Natural killer cell (primary cell): ENCODE data around the gene HSD17B1. TPM values are rescaled to one million over a fixed set of nuclear protein-coding genes. Genes with fewer than 3 reads are reported as not detected.

Experiments used
- ATAC-seq, 3 donors: fragments of 150-1000 bp in 2 of 3; fragments of 200-7000 bp in 1 of 3; cut with Tn5 transposase; 1 replicate in 1 of 3; 2 replicates in 2 of 3; pipeline ENCODE4 v1.10.0; 2021; ENCODE audit warnings: mild to moderate bottlenecking in 2 of 3, moderate library complexity in 2 of 3
- DNase-seq, 2 donors: peaks; one replicate each; pipeline versions ENCODE4 v3.0.0 to v3.0.0-alpha.2; 2013 to 2021; ENCODE audit warnings: mixed read lengths in 1 of 2
- H3K27ac ChIP-seq: one replicate; pipeline ENCODE4 v1.5.1; 2013; ENCODE audit warnings: mild to moderate bottlenecking, low read length
- H3K27me3 ChIP-seq: one replicate; pipeline ENCODE4 v1.6.1; 2013; ENCODE audit warnings: low read length; ENCODE audit not compliant: control insufficient read depth, insufficient read depth
- H3K36me3 ChIP-seq: one replicate; pipeline ENCODE4 v1.6.1; 2013; ENCODE audit warnings: low read length; ENCODE audit not compliant: control insufficient read depth, insufficient read depth
- H3K4me1 ChIP-seq: one replicate; pipeline ENCODE4 v1.6.1; 2013; ENCODE audit warnings: low read length; ENCODE audit not compliant: control insufficient read depth, insufficient read depth
- H3K4me3 ChIP-seq: one replicate; pipeline ENCODE4 v1.5.1; 2013; ENCODE audit warnings: low read length
- H3K9me3 ChIP-seq: one replicate; pipeline ENCODE4 v1.6.1; 2013; ENCODE audit warnings: low read length; ENCODE audit not compliant: control insufficient read depth, insufficient read depth
- H3K27ac Mint-ChIP-seq, 2 donors: one replicate each; pipeline ENCODE4 v1.8.0; 2022; ENCODE audit warnings: mild to moderate bottlenecking in 2 of 2, mixed read lengths in 2 of 2, moderate library complexity in 1 of 2
- H3K27me3 Mint-ChIP-seq, 2 donors: one replicate each; pipeline ENCODE4 v1.8.0; 2022; ENCODE audit warnings: low read depth in 2 of 2, mixed read lengths in 2 of 2
- H3K36me3 Mint-ChIP-seq: one replicate; pipeline ENCODE4 v1.8.0; 2022; ENCODE audit warnings: mixed read lengths
- H3K4me1 Mint-ChIP-seq, 2 donors: one replicate each; pipeline ENCODE4 v1.8.0; 2022; ENCODE audit warnings: mixed read lengths in 2 of 2
- H3K4me3 Mint-ChIP-seq: one replicate; pipeline ENCODE4 v1.8.0; 2022; ENCODE audit warnings: mild to moderate bottlenecking, moderate library complexity, mixed read lengths
- H3K9me3 Mint-ChIP-seq, 2 donors: one replicate each; pipeline ENCODE4 v1.8.0; 2022; ENCODE audit warnings: mixed read lengths in 2 of 2
- CTCF ChIP-seq: fragments of 200-600 bp; IDR thresholded peaks from one replicate; pipeline ENCODE4 v1.8.0; 2022; ENCODE audit warnings: antibody characterized with exemption
- WGBS: methylation state at CpG from one replicate; pipeline ENCODE4 v1.1.7; 2013; ENCODE audit warnings: missing lambda C conversion rate; ENCODE audit not compliant: insufficient coverage; 5-methylcytosine and 5-hydroxymethylcytosine counted together
- intact Hi-C: fragments of 100-400 bp; cut with micrococcal nuclease; formaldehyde crosslinking; loops from one replicate; pipeline ENCODE4 v1.14.2; 2022
- total RNA-seq, 4 donors: library from RNA; stranded (reverse); fragments of 120-200 nt in 1 of 4; gene quantifications; one replicate each; pipeline versions ENCODE4 v1.2.3 to v1.2.4, GENCODE V29; 2013 to 2022

The HSD17B1 gene
- total RNA-seq, 3 donors from 2014 or later (not counting 1 experiment from before 2014, with no cell fraction given), result 0.68 to 1.6 (median 1.2) TPM

GRCh38 chr17:42566883-42567573, 14.3 kb downstream of the HSD17B1 start, which contains the start of gene MLX:
Gene MLX, plus strand, starts transcription at chr17:42567100. Its CDS starts 25 bp downstream, at chr17:42567125.
- Mint-ChIP-seq H3K9me3 (no peaks in the 10 kb centered on the region), H3K4me3 (peak within 1 kb of the TSS; percentile 92), H3K27ac (peak within 1 kb of the TSS; percentile 85 to 96), H3K4me1 (peaks cover 40 to 43% of the 10 kb centered on the region in 2 donors), H3K27me3 (no peaks in the 10 kb centered on the region), H3K36me3 (no peaks in the 10 kb centered on the region)
- peaks cover 53% of the 10 kb centered on the region for H3K36me3 ChIP-seq
- WGBS, result under 1% methylated on average over 72 of the region's 72 CpGs
- peak within 1 kb of the TSS; percentile 79 for H3K4me3 ChIP-seq
- H3K27me3 ChIP-seq, result no peaks in the 10 kb centered on the region
- TF ChIP-seq CTCF, result no peak
- H3K4me1 ChIP-seq, result peaks cover 50% of the 10 kb centered on the region
- intact Hi-C loops, result loop anchor here (5.0 kb wide), 1 partner anchor 40 kb away; the partner anchor contains the start of genes RETREG3 and TUBG1
- H3K9me3 ChIP-seq, result no peaks in the 10 kb centered on the region
- DNase-seq (peak; percentile 94 to 97), ATAC-seq (peak; percentile 74 to 85 (median 79))
- peak within 1 kb of the TSS; percentile 77 for H3K27ac ChIP-seq

- peaks cover 68% of the 10 kb centered on the region for H3K36me3 ChIP-seq
- peak overlapping the region; percentile 33 to 85 for H3K27ac Mint-ChIP-seq
- no peak for TF ChIP-seq CTCF
Observed at GRCh38 chr17:42568341-42569111, 15.8 kb downstream of the HSD17B1 start.

GRCh38 chr17:42571435-42572225, 18.9 kb downstream of the HSD17B1 start:
- 97% methylated on average over 8 of the region's 12 CpGs for WGBS
- no peak overlapping the region for H3K27ac Mint-ChIP-seq

More at GRCh38 chr17:42568341-42569111, 15.8 kb downstream of the HSD17B1 start:
- peaks cover 34 to 35% of the 10 kb centered on the region in 2 donors for H3K4me1 Mint-ChIP-seq
- H3K27ac ChIP-seq, result no peak overlapping the region
- H3K4me1 ChIP-seq, result peaks cover 35% of the 10 kb centered on the region
- H3K4me3 Mint-ChIP-seq, result peak overlapping the region; percentile 92
- H3K36me3 Mint-ChIP-seq, result peaks cover 7% of the 10 kb centered on the region
- H3K27me3 ChIP-seq, result no peaks in the 10 kb centered on the region
- intact Hi-C loops, result loop anchor here (5.0 kb wide), 1 partner anchor 39 kb away; the partner anchor contains the start of genes RETREG3 and TUBG1
- ATAC-seq (no peak), DNase-seq (no peak)
- H3K9me3 ChIP-seq, result no peaks in the 10 kb centered on the region
- H3K27me3 Mint-ChIP-seq, result no peaks in the 10 kb centered on the region
- WGBS, result 92% methylated on average over 14 of the region's 14 CpGs
- H3K9me3 Mint-ChIP-seq, result no peaks in the 10 kb centered on the region
- no peak overlapping the region for H3K4me3 ChIP-seq

More at GRCh38 chr17:42571435-42572225, 18.9 kb downstream of the HSD17B1 start:
- H3K9me3 ChIP-seq, result no peaks in the 10 kb centered on the region
- intact Hi-C loops, result no loop called here
- H3K36me3 ChIP-seq, result peaks cover 57% of the 10 kb centered on the region
- ATAC-seq (no peak), DNase-seq (no peak)
- no peaks in the 10 kb centered on the region for H3K27me3 ChIP-seq
- Mint-ChIP-seq H3K4me3 (no peak overlapping the region), H3K36me3 (peaks cover 11% of the 10 kb centered on the region), H3K9me3 (no peaks in the 10 kb centered on the region), H3K27me3 (no peaks in the 10 kb centered on the region), H3K4me1 (peaks cover 33% of the 10 kb centered on the region in 2 donors)
- no peak overlapping the region for H3K27ac ChIP-seq
- TF ChIP-seq CTCF, result no peak
- no peak overlapping the region for H3K4me3 ChIP-seq
- peaks cover 15% of the 10 kb centered on the region for H3K4me1 ChIP-seq
